ENCODE data around the gene SHISAL1. TPM values are rescaled to one million over a fixed set of nuclear protein-coding genes. Genes with fewer than 3 reads are reported as not detected.

SHISAL1 gene
- total RNA-seq, 4 donors from 2014 or later = 6.6 to 20.4 (median 12.4) TPM

DNA sequence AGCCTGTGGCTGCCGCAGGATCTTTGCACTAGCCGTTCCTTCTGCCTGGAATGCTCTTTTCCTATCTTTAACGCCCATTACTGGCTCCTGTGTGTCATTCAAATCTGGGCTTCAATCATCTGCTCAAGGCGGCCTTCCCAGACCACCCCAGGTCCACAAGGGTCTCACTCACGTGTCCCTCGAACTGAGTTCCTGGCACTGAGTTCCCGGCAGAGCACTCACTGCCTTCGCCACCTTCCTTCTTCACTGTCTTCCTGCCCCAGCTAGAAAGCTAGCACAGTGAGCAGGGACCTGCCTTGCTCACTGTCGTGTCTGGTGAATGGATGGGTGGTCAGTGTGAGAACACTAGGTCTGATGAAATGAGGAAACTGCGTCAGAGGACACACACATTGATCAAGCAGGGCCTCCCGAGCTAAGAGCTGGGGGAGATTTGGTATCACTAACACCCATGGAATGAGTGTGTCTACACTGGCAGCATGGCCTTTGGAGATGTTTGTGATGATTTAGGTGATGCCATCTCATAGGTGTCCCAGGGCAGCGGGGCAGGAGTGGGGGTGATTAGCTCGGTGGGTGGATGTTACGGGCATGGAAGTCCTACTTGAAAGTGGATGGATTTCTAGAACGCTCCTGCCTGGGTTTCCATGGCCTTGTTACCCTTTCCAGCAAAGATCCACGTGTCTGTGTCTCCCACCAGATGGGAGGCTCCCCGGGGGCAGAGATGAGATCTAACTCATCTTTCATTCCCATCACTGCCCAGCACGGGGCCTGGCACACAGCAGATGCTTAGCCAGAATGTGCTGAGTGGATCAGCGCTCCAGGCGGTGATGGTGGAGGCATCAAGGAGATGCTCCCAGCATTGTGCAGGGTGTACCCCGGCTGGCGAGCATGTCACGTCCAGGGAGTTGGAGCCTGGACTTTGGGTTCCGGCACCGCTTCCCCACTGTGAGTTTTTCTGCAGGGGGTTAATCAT, 64.5 kb downstream of the SHISAL1 start:
- Histone ChIP-seq H3K4me1 (no peaks in the 10 kb centered on the region), H3K4me3 (no peak overlapping the region), H3K27me3 (peaks cover 0 to 5% (median 0%) of the 10 kb centered on the region in 4 donors), H3K27ac (replicated peaks in 1 of 4) (no peak overlapping the region), H3K9me3 (peaks cover 0 to 20% (median 13%) of the 10 kb centered on the region in 4 donors), H3K36me3 (peaks cover 0 to 4% (median 2%) of the 10 kb centered on the region in 4 donors)
- 92% methylated on average over 25 of the region's 25 CpGs for WGBS
- TF ChIP-seq, protein P1, sequence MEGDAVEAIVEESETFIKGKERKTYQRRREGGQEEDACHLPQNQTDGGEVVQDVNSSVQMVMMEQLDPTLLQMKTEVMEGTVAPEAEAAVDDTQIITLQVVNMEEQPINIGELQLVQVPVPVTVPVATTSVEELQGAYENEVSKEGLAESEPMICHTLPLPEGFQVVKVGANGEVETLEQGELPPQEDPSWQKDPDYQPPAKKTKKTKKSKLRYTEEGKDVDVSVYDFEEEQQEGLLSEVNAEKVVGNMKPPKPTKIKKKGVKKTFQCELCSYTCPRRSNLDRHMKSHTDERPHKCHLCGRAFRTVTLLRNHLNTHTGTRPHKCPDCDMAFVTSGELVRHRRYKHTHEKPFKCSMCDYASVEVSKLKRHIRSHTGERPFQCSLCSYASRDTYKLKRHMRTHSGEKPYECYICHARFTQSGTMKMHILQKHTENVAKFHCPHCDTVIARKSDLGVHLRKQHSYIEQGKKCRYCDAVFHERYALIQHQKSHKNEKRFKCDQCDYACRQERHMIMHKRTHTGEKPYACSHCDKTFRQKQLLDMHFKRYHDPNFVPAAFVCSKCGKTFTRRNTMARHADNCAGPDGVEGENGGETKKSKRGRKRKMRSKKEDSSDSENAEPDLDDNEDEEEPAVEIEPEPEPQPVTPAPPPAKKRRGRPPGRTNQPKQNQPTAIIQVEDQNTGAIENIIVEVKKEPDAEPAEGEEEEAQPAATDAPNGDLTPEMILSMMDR (IDR thresholded peaks at IDR 0.05) = no peak
- TF ChIP-seq POLR2AphosphoS5 (IDR thresholded peaks at IDR 0.05) = no peak
- TF ChIP-seq POLR2A (IDR thresholded peaks at IDR 0.05; ENCODE audit: low read depth) = no peak
- no peak for TF ChIP-seq EP300 (IDR thresholded peaks at IDR 0.05)
- DNase-seq (ENCODE audit: extremely low spot score) = peak; percentile 82
- intact Hi-C loops (cut with DNase I) = no loop called here

DNA sequence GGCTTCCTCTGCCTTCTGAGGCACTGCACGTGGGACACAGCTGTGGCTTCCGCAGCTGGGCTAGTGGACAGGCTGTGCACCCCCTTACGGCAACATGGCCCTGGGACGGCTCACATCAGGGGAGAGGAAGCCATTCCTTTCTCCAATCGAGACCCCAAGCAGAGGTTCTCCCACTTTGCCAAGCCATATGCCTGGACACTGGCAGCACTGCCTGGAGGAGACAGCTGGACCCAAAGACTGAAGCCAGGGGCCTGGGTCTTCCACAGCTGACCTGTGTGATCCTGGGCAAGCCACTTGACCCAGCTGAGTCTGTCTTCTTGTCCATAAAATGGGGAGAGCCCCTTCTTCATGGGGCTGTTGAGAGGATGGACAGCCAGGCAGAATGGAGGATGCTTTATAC, 65.4 kb downstream of the SHISAL1 start:
- intact Hi-C loops (cut with DNase I) = no loop called here
- Histone ChIP-seq H3K27me3 (peaks cover 0 to 5% (median 0%) of the 10 kb centered on the region in 4 donors), H3K4me3 (no peak overlapping the region), H3K9me3 (peaks cover 0 to 20% (median 13%) of the 10 kb centered on the region in 4 donors), H3K27ac (replicated peaks in 1 of 4) (no peak overlapping the region), H3K4me1 (no peaks in the 10 kb centered on the region), H3K36me3 (peaks cover 0 to 4% (median 2%) of the 10 kb centered on the region in 4 donors)
- TF ChIP-seq POLR2A (IDR thresholded peaks at IDR 0.05; ENCODE audit: low read depth) = no peak
- no peak for TF ChIP-seq POLR2AphosphoS5 (IDR thresholded peaks at IDR 0.05)
- no peak for TF ChIP-seq EP300 (IDR thresholded peaks at IDR 0.05)
- TF ChIP-seq, protein P1 (IDR thresholded peaks at IDR 0.05) = no peak
- 100% methylated on average over 2 of the region's 5 CpGs for WGBS
- peak; percentile 53 for DNase-seq (ENCODE audit: extremely low spot score)

DNA sequence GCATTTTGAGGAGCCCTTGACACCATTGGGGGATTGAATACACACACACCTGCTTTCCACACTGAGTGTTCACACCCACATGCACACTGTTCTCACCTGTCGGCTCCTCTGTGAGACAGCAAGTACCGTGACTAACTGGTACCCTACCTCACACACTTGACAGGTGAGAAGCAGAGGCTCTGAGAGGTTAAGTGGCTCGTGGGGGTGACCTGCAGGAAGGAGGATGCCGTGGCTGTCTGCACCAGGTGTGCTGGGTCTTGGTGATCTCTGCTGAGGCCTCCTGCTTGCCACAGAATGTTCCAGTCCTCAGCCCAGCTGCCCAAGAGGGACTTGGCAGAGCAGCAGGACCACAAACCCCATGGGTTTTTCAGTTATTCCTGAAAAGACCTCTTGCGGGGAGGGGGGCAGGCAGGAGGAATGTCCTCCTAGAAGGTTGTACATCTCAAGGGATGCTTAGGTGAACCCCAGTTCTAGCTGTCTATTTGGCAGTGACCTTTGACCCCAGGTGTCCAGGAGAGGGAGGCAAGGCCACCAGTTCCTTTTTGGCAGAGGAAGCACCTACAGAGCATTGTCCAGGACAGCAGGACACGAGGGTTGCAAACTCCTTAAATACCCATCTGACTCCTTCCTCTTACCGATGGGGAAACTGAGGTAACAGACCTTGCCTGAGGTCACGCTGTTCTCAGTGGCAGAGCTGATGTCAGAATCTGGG, 66.0 kb downstream of the SHISAL1 start:
- intact Hi-C loops (cut with DNase I) = no loop called here
- no peak overlapping the region for H3K27ac ChIP-seq (replicated peaks in 1 of 4)
- 100% methylated on average over 5 of the region's 8 CpGs for WGBS
- no peaks in the 10 kb centered on the region for H3K4me1 ChIP-seq
- H3K36me3 ChIP-seq = peaks cover 0 to 4% (median 2%) of the 10 kb centered on the region in 4 donors
- peaks cover 0 to 20% (median 13%) of the 10 kb centered on the region in 4 donors for H3K9me3 ChIP-seq
- peaks cover 0 to 5% (median 0%) of the 10 kb centered on the region in 4 donors for H3K27me3 ChIP-seq
- no peak for TF ChIP-seq POLR2A (IDR thresholded peaks at IDR 0.05; ENCODE audit: low read depth)
- no peak for TF ChIP-seq EP300 (IDR thresholded peaks at IDR 0.05)
- no peak for TF ChIP-seq POLR2AphosphoS5 (IDR thresholded peaks at IDR 0.05)
- TF ChIP-seq, protein P1 (IDR thresholded peaks at IDR 0.05) = no peak
- H3K4me3 ChIP-seq = no peak overlapping the region
- peak; percentile 82 for DNase-seq (ENCODE audit: extremely low spot score)

DNA sequence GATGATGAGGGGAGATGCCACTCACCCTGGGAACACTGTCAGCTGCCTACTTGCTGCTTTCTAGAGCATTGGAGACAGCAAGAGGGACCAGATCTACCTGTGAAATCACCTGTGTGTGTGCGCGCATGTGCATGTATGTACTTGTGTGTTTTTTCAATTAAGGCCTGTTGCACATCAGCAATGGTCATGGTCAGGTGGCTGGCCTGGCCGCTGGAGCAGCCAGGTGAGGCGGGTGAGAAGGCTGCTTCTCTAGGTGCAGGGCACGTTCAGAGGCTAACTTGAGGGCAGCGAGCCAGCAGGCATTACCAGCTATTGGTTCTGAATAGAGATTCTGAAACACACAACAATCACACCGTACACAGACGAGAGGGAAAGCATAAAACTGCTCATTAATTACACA, 66.9 kb downstream of the SHISAL1 start:
- intact Hi-C loops (cut with DNase I) = no loop called here

More for the DNA sequence above, 66.9 kb downstream of the SHISAL1 start:
- H3K36me3 ChIP-seq = peaks cover 0 to 4% (median 2%) of the 10 kb centered on the region in 4 donors
- no peaks in the 10 kb centered on the region for H3K4me1 ChIP-seq
- H3K27ac ChIP-seq (replicated peaks in 1 of 4) = no peak overlapping the region
- peak; percentile 70 for DNase-seq (ENCODE audit: extremely low spot score)
- peaks cover 0 to 5% (median 0%) of the 10 kb centered on the region in 4 donors for H3K27me3 ChIP-seq
- 79% methylated on average over 6 of the region's 8 CpGs for WGBS
- peaks cover 0 to 20% (median 13%) of the 10 kb centered on the region in 4 donors for H3K9me3 ChIP-seq
- H3K4me3 ChIP-seq = no peak overlapping the region
- TF ChIP-seq POLR2A (IDR thresholded peaks at IDR 0.05; ENCODE audit: low read depth) = no peak
- TF ChIP-seq POLR2AphosphoS5 (IDR thresholded peaks at IDR 0.05) = no peak
- TF ChIP-seq, protein P1 (IDR thresholded peaks at IDR 0.05) = no peak
- TF ChIP-seq EP300 (IDR thresholded peaks at IDR 0.05) = no peak
